ENCODE measurements around the gene ZNF799.
A peak's percentile ranks its signal among the peaks of the same experiment; 100 is the strongest.
"Not testable (repeated sequence)": the region's sequence is repeated elsewhere in the genome, so short reads cannot be mapped to it uniquely, and the experiment has no call there.

Gene ZNF799

GRCh38 chr19:12364391-12365235, 36.5 kb downstream of the ZNF799 start:
- Histone ChIP-seq H3K36me3 (replicated peaks; ENCODE audit: low read depth, low read length) (peaks cover 4% of the 10 kb centered on the region), H3K9ac (ENCODE audit: low read length) (peak overlapping the region; percentile 58), H3K4me1 (ENCODE audit: low read length) (peaks cover 6% of the 10 kb centered on the region), H3K4me2 (ENCODE audit: low read length) (peak overlapping the region; percentile 73), H3K27ac (ENCODE audit: low read length) (no peak overlapping the region), H4K20me1 (ENCODE audit: insufficient read depth, low read length) (no peaks in the 10 kb centered on the region), H2AFZ (ENCODE audit: low read depth, low read length) (no peak overlapping the region), H3K27me3 (ENCODE audit: low read depth, low read length) (no peaks in the 10 kb centered on the region), H3K4me3 (ENCODE audit: low read length) (peak overlapping the region; percentile 84), H3K9me3 (ENCODE audit: insufficient read depth, low read length) (no peaks in the 10 kb centered on the region), H3K79me2 (ENCODE audit: low read length) (no peaks in the 10 kb centered on the region)
- TF ChIP-seq CTCF (IDR thresholded peaks at IDR 0.05; ENCODE audit: low read depth, low read length), result no peak
- TF ChIP-seq EZH2phosphoT487 (IDR thresholded peaks at IDR 0.05; ENCODE audit: low read depth), result no peak

- H3K4me3 ChIP-seq (ENCODE audit: low read length); H3K9me3 ChIP-seq (ENCODE audit: insufficient read depth, low read length); H2AFZ ChIP-seq (ENCODE audit: low read depth, low read length); H3K79me2 ChIP-seq (ENCODE audit: low read length); H3K27me3 ChIP-seq (ENCODE audit: low read depth, low read length); H3K4me1 ChIP-seq (ENCODE audit: low read length); H3K4me2 ChIP-seq (ENCODE audit: low read length); H3K27ac ChIP-seq (ENCODE audit: low read length); H4K20me1 ChIP-seq (ENCODE audit: insufficient read depth, low read length); H3K9ac ChIP-seq (ENCODE audit: low read length); H3K36me3 ChIP-seq (replicated peaks; ENCODE audit: low read depth, low read length): not testable (repeated sequence)
These were observed 38.8 kb downstream of the ZNF799 start for GRCh38 chr19:12362236-12362635.

- no peak overlapping the region for H2AFZ ChIP-seq (ENCODE audit: low read depth, low read length)
- no peak overlapping the region for H3K27ac ChIP-seq (ENCODE audit: low read length)
- no peak overlapping the region for H3K9ac ChIP-seq (ENCODE audit: low read length)
- peaks cover 6% of the 10 kb centered on the region for H3K36me3 ChIP-seq (replicated peaks; ENCODE audit: low read depth, low read length)
- H3K27me3 ChIP-seq (ENCODE audit: low read depth, low read length), result no peaks in the 10 kb centered on the region
- no peak overlapping the region for H3K4me3 ChIP-seq (ENCODE audit: low read length)
- H3K9me3 ChIP-seq (ENCODE audit: insufficient read depth, low read length), result peaks cover 38% of the 10 kb centered on the region
- no peaks in the 10 kb centered on the region for H3K4me1 ChIP-seq (ENCODE audit: low read length)
- no peaks in the 10 kb centered on the region for H4K20me1 ChIP-seq (ENCODE audit: insufficient read depth, low read length)
- no peak overlapping the region for H3K4me2 ChIP-seq (ENCODE audit: low read length)
- no peaks in the 10 kb centered on the region for H3K79me2 ChIP-seq (ENCODE audit: low read length)
- no peak for TF ChIP-seq EZH2phosphoT487 (IDR thresholded peaks at IDR 0.05; ENCODE audit: low read depth)
- no peak for TF ChIP-seq CTCF (IDR thresholded peaks at IDR 0.05; ENCODE audit: low read depth, low read length)
These were observed 47.7 kb downstream of the ZNF799 start for GRCh38 chr19:12353375-12353774.

- Histone ChIP-seq H3K9me3 (ENCODE audit: insufficient read depth, low read length) (peaks cover 46% of the 10 kb centered on the region), H3K36me3 (replicated peaks; ENCODE audit: low read depth, low read length) (peaks cover 6% of the 10 kb centered on the region), H2AFZ (ENCODE audit: low read depth, low read length) (no peak overlapping the region), H3K4me2 (ENCODE audit: low read length) (no peak overlapping the region), H4K20me1 (ENCODE audit: insufficient read depth, low read length) (no peaks in the 10 kb centered on the region), H3K27ac (ENCODE audit: low read length) (no peak overlapping the region), H3K79me2 (ENCODE audit: low read length) (no peaks in the 10 kb centered on the region), H3K9ac (ENCODE audit: low read length) (no peak overlapping the region), H3K4me3 (ENCODE audit: low read length) (no peak overlapping the region), H3K4me1 (ENCODE audit: low read length) (no peaks in the 10 kb centered on the region), H3K27me3 (ENCODE audit: low read depth, low read length) (no peaks in the 10 kb centered on the region)
- TF ChIP-seq CTCF (IDR thresholded peaks at IDR 0.05; ENCODE audit: low read depth, low read length) (no peak), EZH2phosphoT487 (IDR thresholded peaks at IDR 0.05; ENCODE audit: low read depth) (no peak)
These were observed 50.2 kb downstream of the ZNF799 start for GRCh38 chr19:12350890-12351197.
